RWPE2 (cell line): ENCODE measurements around the gene RNASEH2B.

Experiments used
- ATAC-seq: fragments of 200-7000 bp; cut with Tn5 transposase; 3 replicates; pipeline ENCODE4 v1.9.1; 2021; ENCODE audit warnings: low read depth
- DNase-seq: peaks from one replicate; pipeline ENCODE4 v3.0.0-alpha.2; 2020; ENCODE audit warnings: low spot score
- H3K27ac ChIP-seq: fragments of 450-650 bp; 2 replicates; pipeline ENCODE4 v1.5.1; 2017; ENCODE audit warnings: mild to moderate bottlenecking; ENCODE audit not compliant: poor library complexity, severe bottlenecking
- H3K27me3 ChIP-seq: fragments of 250-450 bp; sonication (Bioruptor Pico); 2 replicates; pipeline ENCODE4 v1.5.1; 2021; ENCODE audit warnings: mild to moderate bottlenecking, moderate library complexity; ENCODE audit not compliant: insufficient read depth, poor library complexity, severe bottlenecking
- H3K36me3 ChIP-seq: fragments of 250-450 bp; sonication (Bioruptor Pico); 2 replicates; pipeline ENCODE4 v1.5.1; 2020; ENCODE audit warnings: low read depth, mild to moderate bottlenecking, moderate library complexity
- H3K4me1 ChIP-seq: fragments of 250-450 bp; sonication (Bioruptor Pico); 2 replicates; pipeline ENCODE4 v1.5.1; 2021; ENCODE audit warnings: mild to moderate bottlenecking, moderate library complexity; ENCODE audit not compliant: insufficient read depth, poor library complexity, severe bottlenecking
- H3K4me3 ChIP-seq: fragments of 250-450 bp; sonication (Bioruptor Pico); 2 replicates; pipeline ENCODE4 v1.5.1; 2021; ENCODE audit warnings: mild to moderate bottlenecking, moderate library complexity; ENCODE audit not compliant: severe bottlenecking
- H3K9me3 ChIP-seq: fragments of 250-450 bp; sonication (Bioruptor Pico); 2 replicates; pipeline ENCODE4 v1.5.1; 2021; ENCODE audit warnings: mild to moderate bottlenecking, moderate library complexity; ENCODE audit not compliant: severe bottlenecking
- CTCF ChIP-seq: fragments of 450-650 bp; IDR thresholded peaks from one replicate; pipeline ENCODE4 v1.5.1; 2017; ENCODE audit warnings: mild to moderate bottlenecking, moderate library complexity; ENCODE audit not compliant: poor library complexity, severe bottlenecking

Gene RNASEH2B

GRCh38 chr13:50884265-50884664 lies 25.3 kb upstream of the RNASEH2B start:
- Histone ChIP-seq H3K4me1 (no peaks in the 10 kb centered on the region), H3K9me3 (no peaks in the 10 kb centered on the region), H3K27me3 (no peaks in the 10 kb centered on the region), H3K36me3 (no peaks in the 10 kb centered on the region), H3K27ac (no peak overlapping the region), H3K4me3 (no peak overlapping the region)
- DNase-seq (no peak), ATAC-seq (no peak)
- no peak for TF ChIP-seq CTCF

- TF ChIP-seq CTCF, result no peak
- H3K36me3 ChIP-seq, result no peaks in the 10 kb centered on the region
- H3K27ac ChIP-seq, result no peak overlapping the region
- H3K4me3 ChIP-seq, result no peak overlapping the region
- ATAC-seq (no peak), DNase-seq (no peak)
- no peaks in the 10 kb centered on the region for H3K4me1 ChIP-seq
- H3K9me3 ChIP-seq, result no peaks in the 10 kb centered on the region
- no peaks in the 10 kb centered on the region for H3K27me3 ChIP-seq
Observed at GRCh38 chr13:50887151-50887550, 22.4 kb upstream of the RNASEH2B start.

- Histone ChIP-seq H3K36me3 (no peaks in the 10 kb centered on the region), H3K4me3 (no peak overlapping the region), H3K27me3 (no peaks in the 10 kb centered on the region), H3K27ac (no peak overlapping the region), H3K4me1 (no peaks in the 10 kb centered on the region), H3K9me3 (no peaks in the 10 kb centered on the region)
- no peak for TF ChIP-seq CTCF
- no peak for DNase-seq
- ATAC-seq, result no peak
Observed at GRCh38 chr13:50888362-50888761, 21.2 kb upstream of the RNASEH2B start.

- H3K27me3 ChIP-seq, result no peaks in the 10 kb centered on the region
- no peak overlapping the region for H3K4me3 ChIP-seq
- DNase-seq, result no peak
- no peaks in the 10 kb centered on the region for H3K36me3 ChIP-seq
- H3K9me3 ChIP-seq, result no peaks in the 10 kb centered on the region
- no peak for TF ChIP-seq CTCF
- ATAC-seq, result no peak
- H3K4me1 ChIP-seq, result no peaks in the 10 kb centered on the region
- no peak overlapping the region for H3K27ac ChIP-seq
Observed at GRCh38 chr13:50889317-50889716, 20.3 kb upstream of the RNASEH2B start.

- no peaks in the 10 kb centered on the region for H3K27me3 ChIP-seq
- no peaks in the 10 kb centered on the region for H3K9me3 ChIP-seq
- TF ChIP-seq CTCF, result no peak
- no peak overlapping the region for H3K27ac ChIP-seq
- no peaks in the 10 kb centered on the region for H3K36me3 ChIP-seq
- DNase-seq (no peak), ATAC-seq (no peak)
- no peak overlapping the region for H3K4me3 ChIP-seq
- H3K4me1 ChIP-seq, result no peaks in the 10 kb centered on the region
Observed at GRCh38 chr13:50891206-50891605, 18.4 kb upstream of the RNASEH2B start.
